Nephron (organoid): ENCODE results near the gene SLC12A2.

ENCODE experiments used
- H3K27ac Mint-ChIP-seq, 3 experiments: 2 replicates each; pipeline ENCODE4 v1.8.0; 2020; ENCODE audit warnings: mixed read lengths in 3 of 3, mild to moderate bottlenecking in 2 of 3, moderate library complexity in 1 of 3
- H3K27me3 Mint-ChIP-seq: 2 replicates; pipeline ENCODE4 v1.8.0; 2021; ENCODE audit warnings: low read depth, mild to moderate bottlenecking, moderate library complexity, mixed read lengths
- H3K36me3 Mint-ChIP-seq: 2 replicates; pipeline ENCODE4 v1.8.0; 2020; ENCODE audit warnings: low read depth, mixed read lengths
- H3K4me1 Mint-ChIP-seq: 2 replicates; pipeline ENCODE4 v1.8.0; 2020; ENCODE audit warnings: mixed read lengths
- H3K4me3 Mint-ChIP-seq, 3 experiments: 2 replicates each; pipeline ENCODE4 v1.8.0; 2020; ENCODE audit warnings: mild to moderate bottlenecking in 3 of 3, mixed read lengths in 3 of 3, moderate library complexity in 2 of 3
- H3K9me3 Mint-ChIP-seq: 2 replicates; pipeline ENCODE4 v1.8.0; 2020; ENCODE audit warnings: mixed read lengths
- TF ChIP-seq, protein P1 (sequence below), 3 experiments: fragments of 200-600 bp; sonication (generic); IDR thresholded peaks; one replicate each; pipeline ENCODE4 v1.5.0; 2021; ENCODE audit warnings: antibody characterized with exemption in 3 of 3; ENCODE audit not compliant: unreplicated experiment in 3 of 3

The SLC12A2 gene

DNA sequence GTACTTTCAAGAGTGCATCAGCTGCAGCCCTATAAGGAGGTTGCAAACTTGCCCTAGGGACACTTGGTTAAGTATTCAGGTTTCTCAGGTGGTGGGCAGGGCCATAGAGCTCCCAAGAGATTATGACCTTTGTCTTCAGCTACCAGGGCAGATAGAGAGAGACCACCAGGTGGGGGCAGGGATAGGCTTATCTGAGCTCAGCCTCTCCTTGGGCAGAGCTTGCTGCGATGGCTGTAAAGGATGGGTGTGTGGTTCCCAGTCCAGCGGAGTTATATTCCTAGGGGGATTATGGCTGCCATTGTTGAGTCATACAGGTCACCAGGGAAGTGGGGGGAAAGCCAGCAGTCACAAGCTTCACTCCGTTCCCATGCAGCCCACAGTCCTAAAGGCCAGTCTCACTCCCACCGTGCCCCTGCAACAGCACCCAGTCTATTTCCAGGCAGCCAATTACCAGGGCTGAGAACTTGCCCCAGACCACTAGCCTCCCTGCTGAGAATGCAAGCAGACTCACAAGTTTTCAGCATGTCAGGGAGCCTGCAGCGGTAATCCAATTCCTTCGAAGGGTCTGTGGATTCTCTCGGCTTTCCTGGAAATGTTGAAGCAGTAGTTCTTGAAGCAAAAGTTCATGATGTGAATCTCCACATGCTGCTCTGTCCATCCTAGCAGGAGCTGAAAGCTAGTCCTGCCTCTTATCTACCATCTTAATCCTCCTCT, 151.5 kb downstream of the SLC12A2 start:
- no peaks in the 10 kb centered on the region for H3K27me3 Mint-ChIP-seq
- H3K9me3 Mint-ChIP-seq = peaks cover 34% of the 10 kb centered on the region
- TF ChIP-seq, protein P1, sequence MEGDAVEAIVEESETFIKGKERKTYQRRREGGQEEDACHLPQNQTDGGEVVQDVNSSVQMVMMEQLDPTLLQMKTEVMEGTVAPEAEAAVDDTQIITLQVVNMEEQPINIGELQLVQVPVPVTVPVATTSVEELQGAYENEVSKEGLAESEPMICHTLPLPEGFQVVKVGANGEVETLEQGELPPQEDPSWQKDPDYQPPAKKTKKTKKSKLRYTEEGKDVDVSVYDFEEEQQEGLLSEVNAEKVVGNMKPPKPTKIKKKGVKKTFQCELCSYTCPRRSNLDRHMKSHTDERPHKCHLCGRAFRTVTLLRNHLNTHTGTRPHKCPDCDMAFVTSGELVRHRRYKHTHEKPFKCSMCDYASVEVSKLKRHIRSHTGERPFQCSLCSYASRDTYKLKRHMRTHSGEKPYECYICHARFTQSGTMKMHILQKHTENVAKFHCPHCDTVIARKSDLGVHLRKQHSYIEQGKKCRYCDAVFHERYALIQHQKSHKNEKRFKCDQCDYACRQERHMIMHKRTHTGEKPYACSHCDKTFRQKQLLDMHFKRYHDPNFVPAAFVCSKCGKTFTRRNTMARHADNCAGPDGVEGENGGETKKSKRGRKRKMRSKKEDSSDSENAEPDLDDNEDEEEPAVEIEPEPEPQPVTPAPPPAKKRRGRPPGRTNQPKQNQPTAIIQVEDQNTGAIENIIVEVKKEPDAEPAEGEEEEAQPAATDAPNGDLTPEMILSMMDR (IDR thresholded peaks at IDR 0.05; ENCODE audit: unreplicated experiment in 3 of 3) = no peak
- H3K36me3 Mint-ChIP-seq = no peaks in the 10 kb centered on the region
- H3K4me1 Mint-ChIP-seq = peaks cover 26% of the 10 kb centered on the region
- no peak overlapping the region for H3K4me3 Mint-ChIP-seq
- peak overlapping the region in 1 of 3 experiments; percentile 2 for H3K27ac Mint-ChIP-seq

DNA sequence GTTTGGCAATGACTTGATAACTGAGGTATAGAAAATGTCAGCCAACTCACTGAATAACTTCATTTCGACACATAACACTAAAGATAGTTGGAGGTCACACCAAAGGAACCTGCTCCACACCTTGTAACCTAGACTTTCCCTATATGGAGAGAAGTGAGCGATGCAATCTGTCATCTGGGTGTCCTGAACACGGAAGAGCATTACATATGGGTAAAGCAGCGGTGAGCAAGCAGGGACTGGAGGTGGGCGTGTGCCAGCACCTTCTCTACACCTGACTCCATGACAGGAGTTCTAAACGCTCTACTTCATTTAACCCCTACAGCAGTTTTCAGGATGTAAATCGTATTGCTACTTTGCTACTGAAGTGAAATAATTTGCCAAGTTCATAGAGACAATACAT, 152.8 kb downstream of the SLC12A2 start:
- TF ChIP-seq, protein P1 (IDR thresholded peaks at IDR 0.05; ENCODE audit: unreplicated experiment in 3 of 3) = no peak
- Mint-ChIP-seq H3K4me3 (no peak overlapping the region), H3K36me3 (no peaks in the 10 kb centered on the region), H3K27me3 (no peaks in the 10 kb centered on the region), H3K9me3 (peaks cover 26% of the 10 kb centered on the region), H3K27ac (peak overlapping the region in 2 of 3 experiments; percentile 85 to 90), H3K4me1 (peaks cover 31% of the 10 kb centered on the region)

DNA sequence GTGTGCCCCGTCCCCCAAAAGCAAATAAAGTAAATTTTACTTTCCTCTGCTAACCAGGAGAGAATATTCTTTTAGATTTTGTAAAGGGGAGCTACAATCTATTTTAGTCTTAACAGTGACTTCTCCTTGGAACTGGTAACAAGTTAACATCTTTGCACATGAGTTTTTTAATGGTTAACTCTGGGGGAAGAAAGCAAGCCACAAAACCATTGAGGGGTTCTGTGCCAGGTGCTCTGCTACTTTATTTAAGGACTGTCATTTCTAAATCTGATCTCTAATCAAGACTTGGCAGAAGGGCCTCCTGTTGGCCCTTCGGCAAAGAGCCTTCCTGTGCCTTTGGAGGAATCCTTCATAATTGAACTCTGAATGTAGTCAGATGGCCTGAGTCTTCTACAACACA, 153.4 kb downstream of the SLC12A2 start:
- Mint-ChIP-seq H3K9me3 (peaks cover 20% of the 10 kb centered on the region), H3K36me3 (no peaks in the 10 kb centered on the region), H3K4me1 (peaks cover 35% of the 10 kb centered on the region)

DNA sequence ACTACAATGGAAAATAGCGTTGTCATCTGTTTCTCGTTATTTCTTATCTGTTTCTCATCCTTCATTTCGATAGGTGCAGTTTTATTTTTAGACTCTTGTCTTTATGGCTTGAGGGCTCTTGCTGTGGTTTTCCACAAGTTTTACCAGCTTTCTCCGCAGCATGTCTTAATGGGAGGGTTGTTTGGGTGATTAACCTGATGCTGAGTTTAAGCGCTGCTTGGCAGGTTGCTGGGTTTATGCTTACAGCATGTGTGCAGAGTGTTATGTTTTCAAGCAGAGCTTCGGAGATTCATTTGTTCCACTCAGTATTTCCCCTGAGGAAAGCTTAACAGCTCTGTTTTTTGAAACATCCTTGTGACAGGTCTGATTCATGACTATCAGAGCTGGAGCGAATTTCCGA, 154.0 kb downstream of the SLC12A2 start:
- Mint-ChIP-seq H3K4me1 (peaks cover 35% of the 10 kb centered on the region), H3K36me3 (no peaks in the 10 kb centered on the region), H3K27ac (peak overlapping the region; percentile 45 to 94 (median 90)), H3K9me3 (peaks cover 16% of the 10 kb centered on the region), H3K4me3 (peak overlapping the region in 2 of 3 experiments; percentile 35 to 43), H3K27me3 (no peaks in the 10 kb centered on the region)
- TF ChIP-seq, protein P1 (IDR thresholded peaks at IDR 0.05; ENCODE audit: unreplicated experiment in 3 of 3) = no peak

More for the DNA sequence above, 153.4 kb downstream of the SLC12A2 start:
- Mint-ChIP-seq H3K4me3 (peak overlapping the region in 1 of 3 experiments; percentile 32), H3K27ac (peak overlapping the region; percentile 45 to 94 (median 90)), H3K27me3 (no peaks in the 10 kb centered on the region)
- TF ChIP-seq, protein P1 (IDR thresholded peaks at IDR 0.05; ENCODE audit: unreplicated experiment in 3 of 3) = no peak
